Glomerular endothelial cell (primary cell): ENCODE results near the gene EPN2. TPM values are rescaled to one million over a fixed set of nuclear protein-coding genes. Genes with fewer than 3 reads are reported as not detected.

Experiments used
- DNase-seq: peaks from one replicate; pipeline ENCODE4 v3.0.0-alpha.2; 2011; ENCODE audit warnings: low read depth, low spot score; ENCODE audit errors: extremely low read depth
- total RNA-seq: library from RNA; depleted of rRNA; stranded (reverse); fragments of >200 nt; gene quantifications from 2 replicates; pipeline ENCODE4 v1.2.3, GENCODE V29; 2015

EPN2 gene
- total RNA-seq, 1 donor from 2014 or later: 53.4 TPM

GRCh38 chr17:19327031-19327783 is 90.0 kb downstream of the EPN2 start:
- no peak for DNase-seq

- DNase-seq: no peak
Observed at GRCh38 chr17:19328441-19329061, 91.4 kb downstream of the EPN2 start.

DNA sequence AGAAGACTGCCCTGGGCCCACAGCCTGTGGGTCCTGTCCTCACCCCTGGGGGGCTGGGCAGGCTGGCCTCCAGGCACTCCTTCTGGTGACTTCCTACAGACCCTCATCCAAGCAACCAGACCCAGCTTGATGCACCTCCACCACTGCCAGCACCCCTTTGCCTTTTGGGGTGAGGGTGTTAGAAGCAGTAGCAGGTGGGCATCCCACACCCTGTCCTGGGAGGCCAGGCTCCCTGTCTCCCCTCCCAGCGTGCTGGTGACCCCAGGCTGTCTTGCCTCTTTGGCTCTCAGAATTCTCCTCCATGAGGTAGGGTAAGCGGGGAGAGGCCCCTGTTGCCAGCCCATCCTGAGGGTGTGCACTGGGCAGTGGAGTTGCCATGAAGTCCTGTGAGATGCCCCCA is 92.0 kb downstream of the EPN2 start:
- no peak for DNase-seq

DNA sequence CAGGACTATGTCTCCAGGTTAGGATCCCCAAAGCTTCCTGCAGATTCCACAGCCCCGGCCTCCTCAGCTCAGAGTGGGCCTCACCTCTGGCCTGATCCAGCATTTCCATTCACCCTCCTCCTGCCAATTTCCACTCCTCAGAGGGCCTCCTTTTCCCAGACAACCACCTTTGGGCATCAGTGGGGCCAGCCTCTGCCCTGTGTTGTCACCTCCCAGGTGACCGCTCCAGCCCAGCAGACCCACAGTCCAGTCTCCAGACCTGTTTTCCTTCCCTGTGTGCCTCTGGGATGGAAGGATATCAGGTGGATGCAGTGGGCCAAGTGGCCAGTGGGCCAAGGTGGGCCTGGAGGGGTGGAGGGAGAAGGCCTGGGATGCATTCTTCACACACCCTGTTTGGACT is 92.7 kb downstream of the EPN2 start:
- DNase-seq: no peak

GRCh38 chr17:19330271-19330670 is 93.1 kb downstream of the EPN2 start:
- DNase-seq: no peak

GRCh38 chr17:19331134-19331533 is 94.0 kb downstream of the EPN2 start:
- no peak for DNase-seq

GRCh38 chr17:19331543-19332245 is 94.5 kb downstream of the EPN2 start:
- DNase-seq: no peak

- no peak for DNase-seq
Observed at GRCh38 chr17:19332371-19333131, 95.4 kb downstream of the EPN2 start.

- no peak for DNase-seq
Observed at GRCh38 chr17:19333132-19333440, 95.9 kb downstream of the EPN2 start.

DNA sequence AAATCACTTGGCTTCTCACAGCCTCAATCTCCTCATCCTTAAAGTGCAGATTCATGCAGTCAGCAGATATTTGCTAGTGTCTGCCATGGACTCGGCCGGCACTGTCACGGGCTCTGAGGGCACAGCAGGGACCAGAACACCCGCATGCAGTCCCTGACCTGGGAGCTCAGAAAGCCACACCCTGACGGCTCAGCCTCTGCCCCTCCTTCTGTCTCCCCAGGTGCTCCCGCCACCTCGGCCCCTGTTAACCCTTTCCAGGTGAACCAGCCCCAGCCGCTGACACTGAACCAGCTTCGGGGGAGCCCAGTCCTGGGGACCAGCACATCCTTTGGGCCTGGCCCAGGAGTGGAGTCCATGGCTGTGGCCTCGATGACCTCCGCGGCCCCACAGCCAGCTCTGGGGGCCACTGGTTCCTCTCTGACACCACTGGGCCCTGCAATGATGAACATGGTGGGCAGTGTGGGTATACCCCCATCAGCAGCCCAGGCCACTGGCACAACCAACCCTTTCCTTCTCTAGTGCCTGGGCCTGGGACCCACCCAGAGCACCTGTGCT is 96.6 kb downstream of the EPN2 start:
- DNase-seq: no peak

GRCh38 chr17:19334331-19334730 is 97.2 kb downstream of the EPN2 start:
- no peak for DNase-seq

DNA sequence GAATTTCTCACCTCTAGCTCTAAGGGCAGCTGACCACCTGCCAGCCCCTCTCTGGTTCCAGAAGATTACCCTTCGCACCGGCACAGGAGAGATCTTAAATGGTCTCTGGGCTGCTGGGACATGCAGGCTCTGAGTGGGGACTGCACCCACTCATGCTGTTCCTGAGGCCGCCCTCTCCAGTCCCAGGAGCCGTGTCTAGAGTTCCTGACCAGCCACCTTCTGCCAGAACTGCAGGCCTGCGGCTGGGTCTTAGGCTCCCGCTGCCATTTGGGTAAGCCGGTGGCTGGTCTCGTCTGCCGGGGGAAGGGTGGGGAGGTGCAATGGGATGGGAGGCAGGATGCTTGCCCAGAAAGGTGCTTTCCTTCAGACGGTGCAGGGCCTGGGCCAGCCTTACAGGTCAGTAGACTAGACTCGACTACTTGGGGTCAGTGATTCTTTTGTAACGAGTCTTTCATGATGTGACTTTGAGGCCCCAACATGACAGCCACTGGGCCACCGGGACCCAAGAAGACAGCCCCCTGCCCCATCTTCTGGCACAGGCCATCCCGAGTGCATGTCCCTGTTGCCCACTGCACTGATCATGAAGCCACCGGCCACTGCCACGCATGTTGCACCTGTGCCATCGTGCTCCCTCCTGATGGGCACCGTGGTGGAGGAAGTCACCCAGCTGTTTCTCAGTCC is 98.9 kb downstream of the EPN2 start:
- DNase-seq: no peak

- no peak for DNase-seq
Observed at GRCh38 chr17:19336938-19337711, 100.0 kb downstream of the EPN2 start.

GRCh38 chr17:19337712-19338023 is 100.5 kb downstream of the EPN2 start:
- DNase-seq: no peak

GRCh38 chr17:19338031-19338990 is 101.1 kb downstream of the EPN2 start:
- DNase-seq: no peak

GRCh38 chr17:19339341-19339815 is 102.2 kb downstream of the EPN2 start:
- no peak for DNase-seq

DNA sequence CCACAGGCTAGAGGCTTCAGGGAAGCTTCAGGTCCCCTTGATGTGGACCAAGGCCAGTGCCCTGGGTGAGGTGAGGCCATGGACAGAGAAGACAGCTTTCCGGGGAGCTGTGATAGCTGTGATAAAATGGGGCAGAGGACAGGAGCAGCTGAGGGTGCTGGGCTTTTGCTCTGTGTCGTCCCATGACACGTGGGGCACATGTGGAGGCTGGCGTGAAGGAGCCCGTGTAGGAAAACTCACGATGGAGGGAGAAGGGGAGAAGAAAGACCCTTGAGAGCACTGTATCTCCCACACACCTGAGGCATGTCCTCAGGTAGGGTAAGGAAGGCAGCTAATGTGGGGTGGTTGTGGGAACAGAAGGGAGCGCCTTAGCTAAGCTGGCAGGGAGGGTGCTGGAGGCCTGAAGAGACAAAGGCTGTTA is 104.1 kb downstream of the EPN2 start:
- no peak for DNase-seq
